ENCODE results near the gene RAD51D. TPM values are rescaled to one million over a fixed set of nuclear protein-coding genes. Genes with fewer than 3 reads are reported as not detected.

The RAD51D gene
- total and polyA plus RNA-seq, 11 donors: 2.1 to 9.2 (median 5.0) TPM

DNA sequence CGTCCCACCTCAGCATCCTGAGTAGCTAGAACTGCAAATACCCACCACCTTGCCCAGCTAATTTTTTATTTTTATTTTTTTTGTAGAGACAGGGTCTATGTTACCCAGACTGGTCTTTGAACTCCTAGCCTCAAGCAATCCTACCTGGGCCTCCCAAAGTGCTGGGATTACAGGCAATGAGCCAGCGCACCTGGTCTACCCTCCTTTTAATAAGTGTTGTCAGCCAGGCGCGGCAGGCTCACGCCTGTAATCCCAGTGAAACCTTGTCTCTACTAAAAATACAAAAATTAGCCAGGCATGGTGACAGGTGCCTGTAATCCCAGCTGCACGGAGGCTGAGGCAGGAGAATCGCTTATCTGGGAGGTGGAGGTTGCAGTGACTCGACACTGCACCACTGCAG is 75.5 kb downstream of the RAD51D start:
- ATAC-seq (no peak), DNase-seq (no peak)
- 95 to 98% (median 97%) methylated on average over 8 of the region's 8 CpGs for WGBS, 4 donors

More for the DNA sequence above, 75.5 kb downstream of the RAD51D start:
- H3K9me3 ChIP-seq: no peaks in the 10 kb centered on the region
- no peaks in the 10 kb centered on the region for H3K27me3 ChIP-seq
- H3K27ac ChIP-seq: no peak overlapping the region
- no peak overlapping the region for H3K4me3 ChIP-seq
- no peaks in the 10 kb centered on the region for H3K36me3 ChIP-seq
- TF ChIP-seq CTCF (IDR thresholded peaks at IDR 0.05) (no peak), POLR2A (IDR thresholded peaks at IDR 0.05) (no peak)
- peaks cover 0 to 33% (median 0%) of the 10 kb centered on the region in 12 donors for H3K4me1 ChIP-seq
- intact Hi-C loops (cut with DNase I): loop anchor here in 1 of 10 donors (10.0 kb wide), 1 partner anchor 49 kb away; no protein-coding TSS in a partner anchor

Other genes starting within 250 kb of the RAD51D start
- 1 to 10 TPM in 7 of 9 donors, under 1 TPM in 2; 0.75 to 2.5 (median 1.9) TPM for gene CCT6B, start 158.4 kb downstream of the RAD51D start, total RNA-seq
- gene CCT6B, start 158.4 kb downstream of the RAD51D start, polyA plus RNA-seq: under 1 TPM; 0.82 to 0.88 TPM
- 10 to 100 TPM in 1 of 9 donors, 1 to 10 TPM in 8; 5.7 to 10.1 (median 7.9) TPM for gene ZNF830, start 158.3 kb downstream of the RAD51D start, total RNA-seq
- gene ZNF830, start 158.3 kb downstream of the RAD51D start, polyA plus RNA-seq: 1 to 10 TPM; 5.4 to 8.4 TPM
- 10 to 100 TPM; 17.1 to 27.0 (median 21.1) TPM for gene LIG3, start 139.3 kb downstream of the RAD51D start, total RNA-seq
- 10 to 100 TPM in 1 of 2 donors, 1 to 10 TPM in 1; 4.0 to 15.4 TPM for gene LIG3, start 139.3 kb downstream of the RAD51D start, polyA plus RNA-seq
- 10 to 100 TPM; 10.1 to 21.6 (median 13.5) TPM for gene RFFL, start 56.2 kb downstream of the RAD51D start, total RNA-seq
- gene RFFL, start 56.2 kb downstream of the RAD51D start, polyA plus RNA-seq: 1 to 10 TPM; 2.6 to 7.1 TPM
- not detected for gene FNDC8, start 1.8 kb upstream of the RAD51D start, total RNA-seq
- gene FNDC8, start 1.8 kb upstream of the RAD51D start, polyA plus RNA-seq: not detected
- gene NLE1, start 22.4 kb upstream of the RAD51D start, total RNA-seq: 1 to 10 TPM; 2.8 to 8.0 (median 4.2) TPM
- gene NLE1, start 22.4 kb upstream of the RAD51D start, polyA plus RNA-seq: 1 to 10 TPM; 1.8 to 8.5 TPM
- gene UNC45B, start 28.0 kb upstream of the RAD51D start, total RNA-seq: 100 to 1,000 TPM; 188 to 305 (median 212) TPM
- gene UNC45B, start 28.0 kb upstream of the RAD51D start, polyA plus RNA-seq: 10 to 100 TPM; 49.1 to 52.0 TPM
- not detected for gene SLC35G3, start 74.5 kb upstream of the RAD51D start, total RNA-seq
- not detected for gene SLC35G3, start 74.5 kb upstream of the RAD51D start, polyA plus RNA-seq
- gene SLFN5, start 123.2 kb upstream of the RAD51D start, total RNA-seq: 10 to 100 TPM; 12.4 to 41.4 (median 15.0) TPM
- 1 to 10 TPM; 3.0 to 3.8 TPM for gene SLFN5, start 123.2 kb upstream of the RAD51D start, polyA plus RNA-seq

All from heart left ventricle (tissue), 16 donors.